ENCODE results near the gene GAS2L1.

DNA sequence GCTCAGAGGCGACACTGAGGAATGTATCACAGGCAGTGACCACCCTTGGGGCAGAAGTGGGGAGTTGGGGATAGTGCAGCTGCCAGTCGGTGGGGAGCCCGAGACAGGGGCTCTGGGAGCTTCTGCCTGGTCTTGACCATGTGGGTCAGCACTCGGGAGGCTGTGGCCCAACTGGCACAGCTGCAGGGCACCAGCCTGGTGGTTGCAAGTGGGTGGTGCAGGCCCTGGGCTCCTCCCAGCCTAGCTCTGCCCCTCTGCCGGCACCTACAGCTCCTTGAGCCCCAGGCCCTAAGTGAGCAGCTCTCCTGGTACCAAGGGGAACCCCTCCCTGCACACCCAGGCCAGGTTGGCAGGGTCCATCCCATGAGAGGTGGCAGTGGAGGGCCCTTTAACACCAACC lies 21.6 kb downstream of the GAS2L1 start:
- no peak for TF ChIP-seq POLR2A (IDR thresholded peaks at IDR 0.05; ENCODE audit: extremely low read depth, insufficient read length)
- no peak for TF ChIP-seq CTCF (IDR thresholded peaks at IDR 0.05; ENCODE audit: low read depth, low read length)
- no peak for TF ChIP-seq MYC (IDR thresholded peaks at IDR 0.05; ENCODE audit: low read depth, low read length)

Data from NB4 (cell line).